HG02642 (cell line): ENCODE results near the gene SPATA6L.
"Not testable (repeated sequence)": the region's sequence is repeated elsewhere in the genome, so short reads cannot be mapped to it uniquely, and the experiment has no call there.

Experiments
- ATAC-seq: cut with Tn5 transposase; IDR thresholded peaks from one replicate; pipeline ENCODE4 v1.9.1; 2021; ENCODE audit warnings: mild to moderate bottlenecking; ENCODE audit not compliant: unreplicated experiment, poor library complexity

The SPATA6L gene

GRCh38 chr9:4678679-4679267, 12.5 kb upstream of the SPATA6L start:
- ATAC-seq = no peak

- ATAC-seq = no peak
These were observed 11.1 kb upstream of the SPATA6L start for GRCh38 chr9:4677392-4677791.

- no peak for ATAC-seq
These were observed 8.5 kb upstream of the SPATA6L start for GRCh38 chr9:4674783-4675182.

GRCh38 chr9:4671737-4672136, 5.5 kb upstream of the SPATA6L start:
- no peak for ATAC-seq

- ATAC-seq = no peak
These were observed 4.3 kb upstream of the SPATA6L start for GRCh38 chr9:4670591-4670990.

- ATAC-seq = no peak
These were observed 3.6 kb upstream of the SPATA6L start for GRCh38 chr9:4669890-4670289.

- no peak for ATAC-seq
These were observed 2.3 kb upstream of the SPATA6L start for GRCh38 chr9:4668604-4669003.

- ATAC-seq = no peak
These were observed 1.4 kb upstream of the SPATA6L start for GRCh38 chr9:4667681-4668080.

GRCh38 chr9:4665357-4665756, 923 bp downstream of the SPATA6L start:
- ATAC-seq = no peak

- ATAC-seq = no peak
These were observed 2.3 kb downstream of the SPATA6L start for GRCh38 chr9:4663956-4664355.

- no peak for ATAC-seq
These were observed 3.1 kb downstream of the SPATA6L start for GRCh38 chr9:4662989-4663792.

GRCh38 chr9:4662108-4662988, 3.9 kb downstream of the SPATA6L start, which contains the start of gene PLPP6:
TSS of gene PLPP6 (plus strand) at chr9:4662294. CDS start at chr9:4662376, 82 bp downstream.
- peak; percentile 93 for ATAC-seq

- no peak for ATAC-seq
These were observed 4.7 kb downstream of the SPATA6L start for GRCh38 chr9:4661611-4662010.

- no peak for ATAC-seq
These were observed 5.1 kb downstream of the SPATA6L start for GRCh38 chr9:4661165-4661564.

GRCh38 chr9:4660665-4661064, 5.6 kb downstream of the SPATA6L start:
- ATAC-seq = not testable (repeated sequence)

GRCh38 chr9:4657426-4658159, 8.7 kb downstream of the SPATA6L start:
- ATAC-seq = no peak

- ATAC-seq = no peak
These were observed 9.7 kb downstream of the SPATA6L start for GRCh38 chr9:4656621-4657020.

GRCh38 chr9:4656196-4656595, 10.1 kb downstream of the SPATA6L start:
- not testable (repeated sequence) for ATAC-seq

GRCh38 chr9:4654538-4654937, 11.7 kb downstream of the SPATA6L start:
- ATAC-seq = no peak

- no peak for ATAC-seq
These were observed 12.2 kb downstream of the SPATA6L start for GRCh38 chr9:4654084-4654483.
